ENCODE measurements around the gene IRX4. TPM values are rescaled to one million over a fixed set of nuclear protein-coding genes. Genes with fewer than 3 reads are reported as not detected.

IRX4 gene
- total RNA-seq, 6 donors from 2014 or later = 1.7 TPM; not detected in 5

DNA sequence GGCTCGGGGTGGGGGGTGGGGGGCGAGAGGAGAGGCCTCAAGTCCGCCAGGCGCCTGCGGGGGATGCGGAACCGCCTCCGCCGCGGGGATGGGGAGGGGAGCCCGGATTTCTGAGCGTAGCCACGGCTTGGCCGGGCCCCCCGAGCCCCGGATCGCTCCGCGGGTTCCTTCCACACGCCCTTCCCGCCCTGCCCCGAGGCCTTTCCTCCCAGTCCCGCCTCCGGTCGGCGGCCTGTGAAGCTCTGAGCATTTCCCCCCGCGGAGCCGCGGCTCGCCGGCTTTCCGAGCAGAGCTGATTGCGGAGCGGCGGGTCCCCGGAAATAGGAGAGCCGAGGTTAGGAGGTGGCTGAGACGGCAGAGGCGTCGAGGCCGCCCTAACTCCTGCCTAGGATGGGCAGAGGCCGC lies 6.1 kb downstream of the IRX4 start:
- Histone ChIP-seq H3K27me3 (peaks cover 2 to 75% (median 39%) of the 10 kb centered on the region in 4 donors), H3K4me3 (no peak overlapping the region), H3K27ac (no peak overlapping the region), H3K9me3 (no peaks in the 10 kb centered on the region), H3K36me3 (no peaks in the 10 kb centered on the region), H3K4me1 (peaks cover 0 to 34% (median 11%) of the 10 kb centered on the region in 4 donors)
- ATAC-seq (ENCODE audit: low FRiP score in 2 of 2) (no peak), DNase-seq (peak in 1 of 2 donors; percentile 73)
- 5% methylated on average over 39 of the region's 43 CpGs; no CpG with 5 or more reads in 1 of the 2 donors for WGBS, 2 donors
- TF ChIP-seq POLR2A (IDR thresholded peaks at IDR 0.05) (no peak), POLR2AphosphoS5 (IDR thresholded peaks at IDR 0.05) (no peak), EP300 (IDR thresholded peaks at IDR 0.05) (no peak)
- TF ChIP-seq, protein P1, sequence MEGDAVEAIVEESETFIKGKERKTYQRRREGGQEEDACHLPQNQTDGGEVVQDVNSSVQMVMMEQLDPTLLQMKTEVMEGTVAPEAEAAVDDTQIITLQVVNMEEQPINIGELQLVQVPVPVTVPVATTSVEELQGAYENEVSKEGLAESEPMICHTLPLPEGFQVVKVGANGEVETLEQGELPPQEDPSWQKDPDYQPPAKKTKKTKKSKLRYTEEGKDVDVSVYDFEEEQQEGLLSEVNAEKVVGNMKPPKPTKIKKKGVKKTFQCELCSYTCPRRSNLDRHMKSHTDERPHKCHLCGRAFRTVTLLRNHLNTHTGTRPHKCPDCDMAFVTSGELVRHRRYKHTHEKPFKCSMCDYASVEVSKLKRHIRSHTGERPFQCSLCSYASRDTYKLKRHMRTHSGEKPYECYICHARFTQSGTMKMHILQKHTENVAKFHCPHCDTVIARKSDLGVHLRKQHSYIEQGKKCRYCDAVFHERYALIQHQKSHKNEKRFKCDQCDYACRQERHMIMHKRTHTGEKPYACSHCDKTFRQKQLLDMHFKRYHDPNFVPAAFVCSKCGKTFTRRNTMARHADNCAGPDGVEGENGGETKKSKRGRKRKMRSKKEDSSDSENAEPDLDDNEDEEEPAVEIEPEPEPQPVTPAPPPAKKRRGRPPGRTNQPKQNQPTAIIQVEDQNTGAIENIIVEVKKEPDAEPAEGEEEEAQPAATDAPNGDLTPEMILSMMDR (IDR thresholded peaks at IDR 0.05) = no peak

GRCh38 chr5:1875843-1876659 lies 6.7 kb downstream of the IRX4 start:
- 2 to 4% methylated on average over 14 to 46 of the region's 61 CpGs for WGBS, 2 donors
- TF ChIP-seq POLR2A (IDR thresholded peaks at IDR 0.05) (no peak), POLR2AphosphoS5 (IDR thresholded peaks at IDR 0.05) (no peak), EP300 (IDR thresholded peaks at IDR 0.05) (no peak)
- TF ChIP-seq, protein P1 (IDR thresholded peaks at IDR 0.05) = no peak
- H3K9me3 ChIP-seq = no peaks in the 10 kb centered on the region
- peak in 1 of 2 donors; percentile 83 for DNase-seq
- peak in 1 of 2 donors; percentile 23 for ATAC-seq (ENCODE audit: low FRiP score in 2 of 2)
- H3K27me3 ChIP-seq = peaks cover 2 to 69% (median 37%) of the 10 kb centered on the region in 4 donors
- no peaks in the 10 kb centered on the region for H3K36me3 ChIP-seq
- peak overlapping the region in 1 of 4 donors; percentile 10 for H3K4me3 ChIP-seq
- H3K4me1 ChIP-seq = peaks cover 0 to 30% (median 10%) of the 10 kb centered on the region in 4 donors
- H3K27ac ChIP-seq = no peak overlapping the region

- TF ChIP-seq, protein P1 (IDR thresholded peaks at IDR 0.05) = no peak
- no peak for TF ChIP-seq POLR2AphosphoS5 (IDR thresholded peaks at IDR 0.05)
- no peak for TF ChIP-seq EP300 (IDR thresholded peaks at IDR 0.05)
- TF ChIP-seq POLR2A (IDR thresholded peaks at IDR 0.05) = no peak
- Histone ChIP-seq H3K9me3 (no peaks in the 10 kb centered on the region), H3K27me3 (peaks cover 2 to 62% (median 33%) of the 10 kb centered on the region in 4 donors), H3K36me3 (no peaks in the 10 kb centered on the region), H3K27ac (no peak overlapping the region), H3K4me3 (peak overlapping the region in 1 of 4 donors; percentile 10), H3K4me1 (peaks cover 0 to 30% (median 10%) of the 10 kb centered on the region in 4 donors)
- ATAC-seq (ENCODE audit: low FRiP score in 2 of 2) = no peak
- DNase-seq = peak in 1 of 2 donors; percentile 55
- 2 to 3% methylated on average over 29 to 34 of the region's 36 CpGs for WGBS, 2 donors
Measured at GRCh38 chr5:1875281-1875842, 7.4 kb downstream of the IRX4 start.

GRCh38 chr5:1874771-1875220 lies 7.9 kb downstream of the IRX4 start:
- ATAC-seq (ENCODE audit: low FRiP score in 2 of 2) = no peak
- Histone ChIP-seq H3K27me3 (peaks cover 2 to 57% (median 30%) of the 10 kb centered on the region in 4 donors), H3K27ac (no peak overlapping the region), H3K4me1 (peaks cover 0 to 30% (median 10%) of the 10 kb centered on the region in 4 donors), H3K4me3 (no peak overlapping the region), H3K9me3 (no peaks in the 10 kb centered on the region), H3K36me3 (no peaks in the 10 kb centered on the region)
- 3% methylated on average over 16 to 36 of the region's 36 CpGs for WGBS, 2 donors
- peak in 1 of 2 donors; percentile 69 for DNase-seq
- TF ChIP-seq POLR2A (IDR thresholded peaks at IDR 0.05) = no peak
- no peak for TF ChIP-seq EP300 (IDR thresholded peaks at IDR 0.05)
- TF ChIP-seq, protein P1 (IDR thresholded peaks at IDR 0.05) = no peak
- TF ChIP-seq POLR2AphosphoS5 (IDR thresholded peaks at IDR 0.05) = no peak
